Hematopoietic multipotent progenitor cell treated with erythropoietin and hydrocortisone succinate and interleukin-3 and kit ligand, for 4 days (in vitro differentiated cells): Measurements from ENCODE around the gene ELK3.
A peak's percentile ranks its signal among the peaks of the same experiment; 100 is the strongest.
"Not testable (repeated sequence)": the region's sequence is repeated elsewhere in the genome, so short reads cannot be mapped to it uniquely, and the experiment has no call there.

Source experiments
- DNase-seq: peaks from one replicate; pipeline ENCODE4 v3.0.0-alpha.2; 2015

Gene ELK3

DNA sequence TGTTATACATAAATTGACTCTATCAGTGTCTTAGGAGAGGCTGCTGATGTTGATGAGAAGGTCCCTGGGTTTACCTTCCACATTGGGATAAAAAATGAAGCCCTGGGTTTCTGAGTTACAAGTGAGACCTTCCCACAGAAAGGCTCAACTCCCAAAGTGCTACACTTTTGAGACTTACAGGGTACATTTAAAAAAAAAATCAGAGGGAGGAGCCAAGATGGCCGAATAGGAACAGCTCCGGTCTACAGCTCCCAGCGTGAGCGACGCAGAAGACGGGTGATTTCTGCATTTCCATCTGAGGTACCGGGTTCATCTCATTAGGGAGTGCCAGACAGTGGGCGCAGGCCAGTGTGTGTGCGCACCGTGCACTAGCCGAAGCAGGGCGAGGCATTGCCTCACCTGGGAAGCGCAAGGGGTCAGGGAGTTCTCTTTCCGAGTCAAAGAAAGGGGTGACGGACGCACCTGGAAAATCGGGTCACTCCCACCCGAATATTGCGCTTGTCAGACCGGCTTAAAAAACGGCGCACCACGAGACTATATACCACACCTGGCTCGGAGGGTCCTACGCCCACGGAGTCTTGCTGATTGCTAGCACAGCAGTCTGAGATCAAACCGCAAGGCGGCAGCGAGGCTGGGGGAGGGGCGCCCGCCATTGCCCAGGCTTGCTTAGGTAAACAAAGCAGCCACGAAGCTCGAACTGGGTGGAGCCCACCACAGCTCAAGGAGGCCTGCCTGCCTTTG lies 121.7 kb downstream of the ELK3 start:
- DNase-seq: peak; percentile 48

DNA sequence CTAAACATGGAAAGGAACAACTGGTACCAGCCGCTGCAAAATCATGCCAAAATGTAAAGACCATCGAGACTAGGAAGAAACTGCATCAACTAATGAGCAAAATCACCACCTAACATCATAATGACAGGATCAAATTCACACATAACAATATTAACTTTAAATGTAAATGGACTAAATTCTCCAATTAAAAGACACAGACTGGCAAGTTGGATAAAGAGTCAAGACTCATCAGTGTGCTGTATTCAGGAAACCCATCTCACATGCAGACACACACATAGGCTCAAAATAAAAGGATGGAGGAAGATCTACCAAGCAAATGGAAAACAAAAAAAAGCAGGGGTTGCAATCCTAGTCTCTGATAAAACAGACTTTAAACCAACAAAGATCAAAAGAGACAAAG lies 123.6 kb downstream of the ELK3 start:
- DNase-seq: not testable (repeated sequence)
